GM10248 (cell line): ENCODE results near the gene UGT2B15.
"Not testable (repeated sequence)": the region's sequence is repeated elsewhere in the genome, so short reads cannot be mapped to it uniquely, and the experiment has no call there.

Experiments used
- CTCF ChIA-PET: fragments of 300-600 bp; sonication (Branson Sonifier 250); formaldehyde crosslinking; extraction: SDS; loops from one replicate; lab custom pipeline; 2021; ENCODE audit warnings: antibody characterized with exemption; lab: Yijun Ruan, JAX
- POLR2A ChIA-PET: fragments of 350-650 bp; sonication (Branson Sonifier 250); formaldehyde crosslinking; extraction: SDS; loops from one replicate; lab custom pipeline; 2020; ENCODE audit warnings: antibody characterized with exemption; lab: Yijun Ruan, JAX
- DNase-seq: peaks from one replicate; pipeline ENCODE4 v3.0.0; 2012; ENCODE audit errors: extremely low spot score
- CTCF ChIP-seq: IDR thresholded peaks from 2 replicates; pipeline ENCODE4 v1.5.1; 2012; ENCODE audit warnings: mild to moderate bottlenecking, low read depth; ENCODE audit errors: extremely low read depth, missing control alignments, control extremely low read depth

Gene UGT2B15

DNA sequence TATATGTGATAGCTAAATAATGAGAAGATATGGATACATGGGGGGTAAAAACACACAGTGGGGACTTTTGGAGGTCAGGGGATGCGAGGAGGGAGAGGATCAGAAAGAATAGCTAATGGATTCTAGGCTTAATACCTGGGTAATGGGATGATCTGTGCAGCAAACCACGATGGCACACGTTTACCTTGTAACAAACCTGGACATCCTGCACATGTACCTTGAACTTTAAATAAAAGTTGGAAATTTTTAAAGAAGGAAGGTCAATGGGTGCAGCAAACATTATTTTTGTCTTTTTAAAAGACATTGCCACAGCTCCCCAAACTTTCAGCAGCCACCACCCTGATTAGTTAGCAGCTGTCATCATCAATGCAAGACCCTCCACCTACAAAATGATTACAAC, 29.7 kb upstream of the UGT2B15 start:
- TF ChIP-seq CTCF: no peak
- ChIA-PET CTCF (no interaction called here), POLR2A (no interaction called here)
- no peak for DNase-seq

- POLR2A ChIA-PET: no interaction called here
- TF ChIP-seq CTCF: no peak
- no peak for DNase-seq
- CTCF ChIA-PET: no interaction called here
Measured at GRCh38 chr4:68693325-68694075, 23.0 kb upstream of the UGT2B15 start.

DNA sequence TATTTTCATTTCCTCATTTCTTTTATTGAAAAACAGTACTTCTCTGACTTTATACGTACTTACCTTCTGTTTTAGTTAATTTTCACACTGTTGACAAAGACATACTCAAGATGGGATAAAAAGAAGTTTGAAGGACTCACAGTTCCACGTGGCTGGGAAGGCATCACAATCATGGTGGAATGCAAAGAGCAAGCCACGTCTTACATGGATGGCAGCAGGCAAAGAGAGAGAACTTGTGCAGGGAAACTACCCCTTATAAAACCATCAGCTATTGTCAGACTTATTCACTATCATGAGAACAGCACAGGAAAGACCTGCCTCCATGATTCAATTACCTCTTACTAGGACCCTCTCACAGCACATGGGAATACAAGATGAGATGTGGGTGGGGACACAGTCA, 20.7 kb upstream of the UGT2B15 start:
- TF ChIP-seq CTCF: no peak
- DNase-seq: no peak
- ChIA-PET CTCF (no interaction called here), POLR2A (no interaction called here)

DNA sequence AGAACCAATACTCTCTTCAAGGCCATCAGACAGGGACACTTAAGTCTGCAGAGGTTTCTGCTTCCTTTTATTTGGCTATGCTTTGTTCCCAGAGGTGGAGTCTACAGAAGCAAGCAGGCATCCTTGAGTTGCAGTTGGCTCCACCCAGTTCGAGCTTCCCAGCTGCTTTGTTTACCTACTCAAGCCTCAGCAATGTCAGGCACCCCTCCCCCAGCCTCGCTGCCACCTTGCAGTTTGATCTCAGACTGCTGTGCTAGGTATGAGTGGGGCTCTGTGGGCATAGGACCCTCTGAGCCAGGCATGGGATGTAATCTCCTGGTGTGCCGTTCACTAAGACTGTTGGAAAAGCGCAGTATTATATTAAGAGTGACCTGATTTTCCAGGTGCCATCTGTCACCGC, 12.6 kb upstream of the UGT2B15 start:
- no peak for TF ChIP-seq CTCF
- CTCF ChIA-PET: no interaction called here
- no peak for DNase-seq
- POLR2A ChIA-PET: no interaction called here

DNA sequence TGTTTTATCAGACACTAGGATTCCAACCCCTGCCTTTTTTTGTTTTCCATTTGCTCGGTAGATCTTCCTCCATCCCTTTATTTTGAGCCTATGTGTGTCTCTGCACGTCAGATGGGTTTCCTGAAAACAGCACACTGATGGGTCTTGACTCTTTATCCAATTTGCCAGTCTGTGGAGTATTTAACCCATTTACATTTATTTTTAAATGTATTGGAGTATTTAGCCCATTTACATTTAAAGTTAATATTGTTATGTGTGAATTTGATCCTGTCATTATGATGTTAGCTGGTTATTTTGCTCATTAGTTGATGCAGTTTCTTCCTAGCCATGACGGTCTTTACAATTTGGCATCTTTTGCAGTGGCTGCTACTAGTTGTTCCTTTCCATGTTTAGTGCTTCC, 10.8 kb upstream of the UGT2B15 start:
- POLR2A ChIA-PET, DNase-seq, CTCF ChIA-PET: not testable (repeated sequence)

- POLR2A ChIA-PET: no interaction called here
- CTCF ChIA-PET: interaction anchor here (3.7 kb wide), 1 partner anchor 175 kb away, joined by 10 read pairs; no protein-coding TSS in a partner anchor
- DNase-seq: no peak
- no peak for TF ChIP-seq CTCF
Measured at GRCh38 chr4:68673143-68673542, 2.7 kb upstream of the UGT2B15 start.

- DNase-seq, POLR2A ChIA-PET: not testable (repeated sequence)
- CTCF ChIA-PET: interaction anchor here (3.7 kb wide), 1 partner anchor 173 kb away, joined by 10 read pairs; no protein-coding TSS in a partner anchor
Measured at GRCh38 chr4:68671217-68671616, 765 bp upstream of the UGT2B15 start.

GRCh38 chr4:68668537-68669163, 1.8 kb downstream of the UGT2B15 start:
- CTCF ChIA-PET, DNase-seq, POLR2A ChIA-PET: not testable (repeated sequence)

DNA sequence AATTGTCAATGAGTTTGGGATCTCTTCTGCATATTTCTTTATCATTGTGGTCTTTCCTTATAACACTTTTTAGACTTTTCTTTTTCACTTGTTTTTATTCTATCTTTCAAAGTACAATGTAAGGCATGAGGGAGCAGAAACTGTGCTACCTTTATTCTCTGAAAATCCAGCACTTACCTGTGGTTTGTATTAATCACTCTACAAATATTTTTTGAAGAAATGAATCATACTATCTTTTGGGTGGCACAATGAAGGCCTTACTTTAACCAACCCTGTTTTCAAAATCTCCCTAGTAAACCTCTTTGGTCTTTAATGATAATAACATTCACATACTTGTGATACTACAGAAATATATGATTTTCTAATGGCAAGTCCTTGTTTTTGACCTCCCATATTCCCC, 2.9 kb downstream of the UGT2B15 start:
- POLR2A ChIA-PET, CTCF ChIA-PET, DNase-seq: not testable (repeated sequence)

- DNase-seq, CTCF ChIA-PET, POLR2A ChIA-PET: not testable (repeated sequence)
Measured at GRCh38 chr4:68664721-68665120, 5.7 kb downstream of the UGT2B15 start.

GRCh38 chr4:68662836-68663574, 7.4 kb downstream of the UGT2B15 start:
- CTCF ChIA-PET, POLR2A ChIA-PET, DNase-seq: not testable (repeated sequence)
